Left ventricle myocardium inferior (tissue), 1 donor: Measurements from ENCODE around the gene SYNE1. TPM values are rescaled to one million over a fixed set of nuclear protein-coding genes. Genes with fewer than 3 reads are reported as not detected.

ENCODE experiments used
- DNase-seq: peaks from one replicate; pipeline ENCODE4 v3.0.0-alpha.2; 2020
- H3K27ac ChIP-seq: fragments of 200-600 bp; replicated peaks from 2 replicates; pipeline ENCODE4 v1.8.0; 2021
- H3K27me3 ChIP-seq: fragments of 200-600 bp; 2 replicates; pipeline ENCODE4 v1.8.0; 2021; ENCODE audit warnings: low read depth
- H3K36me3 ChIP-seq: fragments of 200-600 bp; 2 replicates; pipeline ENCODE4 v1.8.0; 2021
- H3K4me1 ChIP-seq: fragments of 200-600 bp; 2 replicates; pipeline ENCODE4 v1.8.0; 2021
- H3K4me3 ChIP-seq: fragments of 200-600 bp; 2 replicates; pipeline ENCODE4 v1.8.0; 2021; ENCODE audit warnings: mild to moderate bottlenecking, moderate library complexity
- H3K9me3 ChIP-seq: fragments of 200-600 bp; replicated peaks from 2 replicates; pipeline ENCODE4 v1.8.0; 2021
- intact Hi-C: fragments of 100-400 bp; cut with micrococcal nuclease; formaldehyde crosslinking; loops from one replicate; pipeline ENCODE4 v1.11.0; 2022
- total RNA-seq: library from RNA; stranded (reverse); fragmentation: NEBNext Ultra II Directional; extraction: Animal tissue kit (Norgen Biotek cat#: 25700); gene quantifications from one replicate; pipeline ENCODE4 v1.2.1, GENCODE V29; 2021
- TF ChIP-seq, protein P1 (sequence below): fragments of 200-600 bp; IDR thresholded peaks from 2 replicates; pipeline ENCODE4 v1.8.0; 2021; ENCODE audit warnings: antibody characterized with exemption, mild to moderate bottlenecking, borderline replicate concordance
- donor health status: DM: no; HTN: yes; CAD: no; lungs with severe emphysema.

The SYNE1 gene
- total RNA-seq, 1 donor from 2014 or later: 105 TPM

GRCh38 chr6:152368751-152369624, 268.2 kb downstream of the SYNE1 start:
- TF ChIP-seq, protein P1, sequence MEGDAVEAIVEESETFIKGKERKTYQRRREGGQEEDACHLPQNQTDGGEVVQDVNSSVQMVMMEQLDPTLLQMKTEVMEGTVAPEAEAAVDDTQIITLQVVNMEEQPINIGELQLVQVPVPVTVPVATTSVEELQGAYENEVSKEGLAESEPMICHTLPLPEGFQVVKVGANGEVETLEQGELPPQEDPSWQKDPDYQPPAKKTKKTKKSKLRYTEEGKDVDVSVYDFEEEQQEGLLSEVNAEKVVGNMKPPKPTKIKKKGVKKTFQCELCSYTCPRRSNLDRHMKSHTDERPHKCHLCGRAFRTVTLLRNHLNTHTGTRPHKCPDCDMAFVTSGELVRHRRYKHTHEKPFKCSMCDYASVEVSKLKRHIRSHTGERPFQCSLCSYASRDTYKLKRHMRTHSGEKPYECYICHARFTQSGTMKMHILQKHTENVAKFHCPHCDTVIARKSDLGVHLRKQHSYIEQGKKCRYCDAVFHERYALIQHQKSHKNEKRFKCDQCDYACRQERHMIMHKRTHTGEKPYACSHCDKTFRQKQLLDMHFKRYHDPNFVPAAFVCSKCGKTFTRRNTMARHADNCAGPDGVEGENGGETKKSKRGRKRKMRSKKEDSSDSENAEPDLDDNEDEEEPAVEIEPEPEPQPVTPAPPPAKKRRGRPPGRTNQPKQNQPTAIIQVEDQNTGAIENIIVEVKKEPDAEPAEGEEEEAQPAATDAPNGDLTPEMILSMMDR: no peak
- Histone ChIP-seq H3K4me3 (peak overlapping the region; percentile 44), H3K4me1 (peaks cover 25% of the 10 kb centered on the region), H3K36me3 (peaks cover 68% of the 10 kb centered on the region), H3K27me3 (no peaks in the 10 kb centered on the region), H3K9me3 (no peaks in the 10 kb centered on the region), H3K27ac (peak overlapping the region; percentile 78)
- intact Hi-C loops: no loop called here
- DNase-seq: peak; percentile 59

- intact Hi-C loops: no loop called here
- Histone ChIP-seq H3K9me3 (no peaks in the 10 kb centered on the region), H3K4me3 (no peak overlapping the region), H3K27ac (no peak overlapping the region), H3K27me3 (no peaks in the 10 kb centered on the region), H3K36me3 (peaks cover 66% of the 10 kb centered on the region), H3K4me1 (peaks cover 23% of the 10 kb centered on the region)
- TF ChIP-seq, protein P1: no peak
- no peak for DNase-seq
Observed at GRCh38 chr6:152364866-152365265, 272.3 kb downstream of the SYNE1 start.

- intact Hi-C loops: no loop called here
- TF ChIP-seq, protein P1: no peak
- H3K36me3 ChIP-seq: peaks cover 76% of the 10 kb centered on the region
- no peak for DNase-seq
- peaks cover 10% of the 10 kb centered on the region for H3K4me1 ChIP-seq
- H3K4me3 ChIP-seq: no peak overlapping the region
- no peaks in the 10 kb centered on the region for H3K9me3 ChIP-seq
- no peak overlapping the region for H3K27ac ChIP-seq
- no peaks in the 10 kb centered on the region for H3K27me3 ChIP-seq
Observed at GRCh38 chr6:152360034-152360433, 277.1 kb downstream of the SYNE1 start.

DNA sequence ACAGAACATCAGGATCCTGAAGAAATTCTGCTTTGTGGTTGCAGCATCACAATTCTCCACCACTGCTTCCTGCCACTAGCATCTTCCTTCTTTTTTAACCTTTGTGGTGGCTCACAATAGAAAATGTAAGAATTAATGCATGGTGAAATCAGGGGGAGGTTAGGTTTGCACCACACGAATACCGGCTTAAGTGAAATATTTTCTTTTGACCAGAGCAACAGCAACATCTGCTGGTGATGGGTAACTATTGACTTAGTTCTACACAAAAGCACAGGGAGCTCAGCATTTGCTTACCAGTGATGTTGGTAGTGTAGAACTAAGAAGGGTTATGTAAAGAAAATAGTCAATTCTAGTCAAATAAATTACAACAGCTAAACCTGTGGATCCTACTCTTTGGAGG, 280.5 kb downstream of the SYNE1 start:
- TF ChIP-seq, protein P1: peak; percentile 57
- H3K4me1 ChIP-seq: peaks cover 28% of the 10 kb centered on the region
- no peak overlapping the region for H3K27ac ChIP-seq
- H3K9me3 ChIP-seq: no peaks in the 10 kb centered on the region
- intact Hi-C loops: no loop called here
- H3K36me3 ChIP-seq: peaks cover 83% of the 10 kb centered on the region
- no peaks in the 10 kb centered on the region for H3K27me3 ChIP-seq
- no peak for DNase-seq
- no peak overlapping the region for H3K4me3 ChIP-seq

DNA sequence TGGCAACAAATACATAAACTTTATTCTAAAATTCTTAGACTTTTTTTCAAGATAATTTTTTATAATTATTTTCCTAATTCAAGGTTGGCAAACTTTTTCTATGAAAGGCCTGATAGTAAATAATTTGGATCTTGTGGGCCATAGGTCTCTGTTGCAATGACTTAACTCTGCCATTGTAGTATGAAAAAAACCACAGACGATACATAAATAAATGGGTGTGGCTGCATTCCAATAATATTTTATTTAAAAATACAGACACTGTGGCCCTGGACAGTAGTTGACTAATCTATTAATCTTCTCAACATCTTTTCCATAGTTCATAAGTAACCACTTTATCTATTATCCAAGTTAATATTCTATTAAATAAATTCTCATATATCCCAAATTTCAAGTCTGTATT, 281.1 kb downstream of the SYNE1 start:
- peaks cover 83% of the 10 kb centered on the region for H3K36me3 ChIP-seq
- intact Hi-C loops: no loop called here
- TF ChIP-seq, protein P1: no peak
- no peaks in the 10 kb centered on the region for H3K9me3 ChIP-seq
- peaks cover 34% of the 10 kb centered on the region for H3K4me1 ChIP-seq
- no peaks in the 10 kb centered on the region for H3K27me3 ChIP-seq
- no peak for DNase-seq
- H3K4me3 ChIP-seq: no peak overlapping the region
- H3K27ac ChIP-seq: peak overlapping the region; percentile 54
